Measurements from ENCODE around the gene APLNR. TPM values are rescaled to one million over a fixed set of nuclear protein-coding genes. Genes with fewer than 3 reads are reported as not detected.

APLNR gene
- total RNA-seq, 4 donors from 2014 or later = 0.82 to 1.7 (median 1.1) TPM

GRCh38 chr11:57224537-57224936 is 12.5 kb downstream of the APLNR start:
- no peak for TF ChIP-seq CTCF (IDR thresholded peaks at IDR 0.05; ENCODE audit: low read depth)

GRCh38 chr11:57224128-57224527 is 12.9 kb downstream of the APLNR start:
- no peak for TF ChIP-seq CTCF (IDR thresholded peaks at IDR 0.05; ENCODE audit: low read depth)

GRCh38 chr11:57223601-57224000 is 13.4 kb downstream of the APLNR start:
- TF ChIP-seq CTCF (IDR thresholded peaks at IDR 0.05; ENCODE audit: low read depth) = no peak

- no peak for TF ChIP-seq CTCF (IDR thresholded peaks at IDR 0.05; ENCODE audit: low read depth)
These were observed 14.8 kb downstream of the APLNR start for GRCh38 chr11:57222239-57222638.

- TF ChIP-seq CTCF (IDR thresholded peaks at IDR 0.05; ENCODE audit: low read depth) = no peak
These were observed 17.9 kb downstream of the APLNR start for GRCh38 chr11:57219021-57219627.

- no peak for TF ChIP-seq CTCF (IDR thresholded peaks at IDR 0.05; ENCODE audit: low read depth)
These were observed 20.0 kb downstream of the APLNR start for GRCh38 chr11:57217053-57217452.

GRCh38 chr11:57216463-57216862 is 20.6 kb downstream of the APLNR start:
- no peak for TF ChIP-seq CTCF (IDR thresholded peaks at IDR 0.05; ENCODE audit: low read depth)

Measured in subcutaneous adipose tissue (tissue), 4 donors.